ENCODE results near the gene AOAH. TPM values are rescaled to one million over a fixed set of nuclear protein-coding genes. Genes with fewer than 3 reads are reported as not detected.
A peak's percentile ranks its signal among the peaks of the same experiment; 100 is the strongest.

Gene AOAH
- total RNA-seq, 1 donor from 2014 or later: not detected

- peak overlapping the region; percentile 67 for H3K27ac Mint-ChIP-seq (ENCODE audit: unreplicated experiment)
- no peaks in the 10 kb centered on the region for H3K9me3 Mint-ChIP-seq (ENCODE audit: unreplicated experiment)
- H3K4me1 Mint-ChIP-seq (ENCODE audit: unreplicated experiment): peaks cover 14% of the 10 kb centered on the region
- no peaks in the 10 kb centered on the region for H3K36me3 Mint-ChIP-seq (ENCODE audit: unreplicated experiment)
- TF ChIP-seq, protein P1, sequence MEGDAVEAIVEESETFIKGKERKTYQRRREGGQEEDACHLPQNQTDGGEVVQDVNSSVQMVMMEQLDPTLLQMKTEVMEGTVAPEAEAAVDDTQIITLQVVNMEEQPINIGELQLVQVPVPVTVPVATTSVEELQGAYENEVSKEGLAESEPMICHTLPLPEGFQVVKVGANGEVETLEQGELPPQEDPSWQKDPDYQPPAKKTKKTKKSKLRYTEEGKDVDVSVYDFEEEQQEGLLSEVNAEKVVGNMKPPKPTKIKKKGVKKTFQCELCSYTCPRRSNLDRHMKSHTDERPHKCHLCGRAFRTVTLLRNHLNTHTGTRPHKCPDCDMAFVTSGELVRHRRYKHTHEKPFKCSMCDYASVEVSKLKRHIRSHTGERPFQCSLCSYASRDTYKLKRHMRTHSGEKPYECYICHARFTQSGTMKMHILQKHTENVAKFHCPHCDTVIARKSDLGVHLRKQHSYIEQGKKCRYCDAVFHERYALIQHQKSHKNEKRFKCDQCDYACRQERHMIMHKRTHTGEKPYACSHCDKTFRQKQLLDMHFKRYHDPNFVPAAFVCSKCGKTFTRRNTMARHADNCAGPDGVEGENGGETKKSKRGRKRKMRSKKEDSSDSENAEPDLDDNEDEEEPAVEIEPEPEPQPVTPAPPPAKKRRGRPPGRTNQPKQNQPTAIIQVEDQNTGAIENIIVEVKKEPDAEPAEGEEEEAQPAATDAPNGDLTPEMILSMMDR (IDR thresholded peaks at IDR 0.05): no peak
- no peak for DNase-seq (ENCODE audit: extremely low spot score, unreplicated experiment)
- no peak overlapping the region for H3K4me3 Mint-ChIP-seq (ENCODE audit: unreplicated experiment)
- no peaks in the 10 kb centered on the region for H3K27me3 Mint-ChIP-seq (ENCODE audit: unreplicated experiment)
Measured at GRCh38 chr7:36526863-36527548, 197.3 kb downstream of the AOAH start.

GRCh38 chr7:36523371-36524101 lies 200.8 kb downstream of the AOAH start:
- peaks cover 14% of the 10 kb centered on the region for H3K4me1 Mint-ChIP-seq (ENCODE audit: unreplicated experiment)
- no peaks in the 10 kb centered on the region for H3K9me3 Mint-ChIP-seq (ENCODE audit: unreplicated experiment)
- H3K27me3 Mint-ChIP-seq (ENCODE audit: unreplicated experiment): no peaks in the 10 kb centered on the region
- no peaks in the 10 kb centered on the region for H3K36me3 Mint-ChIP-seq (ENCODE audit: unreplicated experiment)
- DNase-seq (ENCODE audit: extremely low spot score, unreplicated experiment): no peak
- no peak overlapping the region for H3K4me3 Mint-ChIP-seq (ENCODE audit: unreplicated experiment)
- TF ChIP-seq, protein P1 (IDR thresholded peaks at IDR 0.05): no peak
- no peak overlapping the region for H3K27ac Mint-ChIP-seq (ENCODE audit: unreplicated experiment)

DNA sequence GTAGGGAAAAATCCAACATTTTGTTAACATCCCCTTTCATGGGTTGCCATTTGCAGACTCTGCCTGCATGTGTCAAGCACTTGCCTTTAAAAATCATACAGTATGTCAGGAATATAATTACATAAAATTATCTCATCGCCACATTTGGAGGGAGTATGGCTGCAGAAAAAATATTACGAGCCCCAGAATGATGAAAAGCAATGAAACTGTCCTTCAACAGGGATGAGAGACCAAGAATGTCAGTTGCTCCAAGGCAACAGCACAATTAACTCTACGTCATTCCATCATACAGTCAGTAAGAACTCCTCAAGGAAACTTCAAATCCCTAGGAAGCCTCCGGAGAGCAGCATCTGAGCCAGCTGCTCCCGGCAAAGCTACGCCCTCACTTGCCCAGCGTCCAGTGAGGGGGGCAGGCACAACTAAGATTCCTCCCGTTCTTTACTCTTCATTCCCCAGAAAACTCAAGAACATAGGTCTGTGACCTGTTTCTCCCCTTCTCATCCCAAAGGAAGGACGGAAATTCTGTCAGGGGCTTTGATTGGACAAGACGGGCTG lies 201.8 kb downstream of the AOAH start:
- Mint-ChIP-seq H3K27ac (ENCODE audit: unreplicated experiment) (no peak overlapping the region), H3K36me3 (ENCODE audit: unreplicated experiment) (no peaks in the 10 kb centered on the region), H3K9me3 (ENCODE audit: unreplicated experiment) (no peaks in the 10 kb centered on the region), H3K4me3 (ENCODE audit: unreplicated experiment) (no peak overlapping the region), H3K4me1 (ENCODE audit: unreplicated experiment) (peaks cover 13% of the 10 kb centered on the region), H3K27me3 (ENCODE audit: unreplicated experiment) (no peaks in the 10 kb centered on the region)
- TF ChIP-seq, protein P1 (IDR thresholded peaks at IDR 0.05): no peak
- no peak for DNase-seq (ENCODE audit: extremely low spot score, unreplicated experiment)

DNA sequence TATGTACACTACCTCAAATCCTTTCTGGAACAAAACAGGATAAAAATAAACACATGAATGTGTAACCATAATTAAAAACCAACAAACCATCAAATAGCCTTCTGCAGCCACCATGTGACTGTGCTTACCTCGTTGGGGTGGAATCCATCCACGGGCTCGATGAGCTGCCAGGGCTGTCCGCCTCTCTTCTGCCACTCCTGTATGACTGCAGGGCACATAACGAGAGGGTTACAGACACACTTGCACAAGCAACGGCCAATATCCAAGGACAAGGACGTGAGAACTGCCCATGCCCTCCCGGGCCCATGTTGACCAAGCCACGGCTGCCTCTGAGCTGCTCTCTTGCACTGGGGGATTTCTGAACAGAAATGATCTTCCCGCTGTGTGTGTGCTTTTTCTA lies 202.4 kb downstream of the AOAH start:
- Mint-ChIP-seq H3K27me3 (ENCODE audit: unreplicated experiment) (no peaks in the 10 kb centered on the region), H3K4me3 (ENCODE audit: unreplicated experiment) (no peak overlapping the region), H3K9me3 (ENCODE audit: unreplicated experiment) (no peaks in the 10 kb centered on the region), H3K27ac (ENCODE audit: unreplicated experiment) (no peak overlapping the region), H3K36me3 (ENCODE audit: unreplicated experiment) (no peaks in the 10 kb centered on the region), H3K4me1 (ENCODE audit: unreplicated experiment) (peaks cover 7% of the 10 kb centered on the region)
- DNase-seq (ENCODE audit: extremely low spot score, unreplicated experiment): no peak
- TF ChIP-seq, protein P1 (IDR thresholded peaks at IDR 0.05): no peak

GRCh38 chr7:36521133-36521532 lies 203.2 kb downstream of the AOAH start:
- H3K4me1 Mint-ChIP-seq (ENCODE audit: unreplicated experiment): no peaks in the 10 kb centered on the region
- H3K9me3 Mint-ChIP-seq (ENCODE audit: unreplicated experiment): no peaks in the 10 kb centered on the region
- no peaks in the 10 kb centered on the region for H3K27me3 Mint-ChIP-seq (ENCODE audit: unreplicated experiment)
- H3K4me3 Mint-ChIP-seq (ENCODE audit: unreplicated experiment): no peak overlapping the region
- TF ChIP-seq, protein P1 (IDR thresholded peaks at IDR 0.05): no peak
- DNase-seq (ENCODE audit: extremely low spot score, unreplicated experiment): no peak
- no peaks in the 10 kb centered on the region for H3K36me3 Mint-ChIP-seq (ENCODE audit: unreplicated experiment)
- H3K27ac Mint-ChIP-seq (ENCODE audit: unreplicated experiment): no peak overlapping the region
